Measurements from ENCODE around the gene FAM9C.

The FAM9C gene

GRCh38 chrX:13010546-13010945, 33.9 kb downstream of the FAM9C start:
- Histone ChIP-seq H3K36me3 (ENCODE audit: low read length) (no peaks in the 10 kb centered on the region), H3F3A (ENCODE audit: insufficient read depth) (peaks cover 23% of the 10 kb centered on the region), H3K9me3 (ENCODE audit: insufficient read depth, low read length) (no peaks in the 10 kb centered on the region), H3K4me3 (ENCODE audit: insufficient read depth, low read length, poor library complexity, severe bottlenecking) (no peak overlapping the region), H3K27ac (ENCODE audit: low read depth, low read length) (no peak overlapping the region), H3K79me2 (ENCODE audit: insufficient read depth, low read length) (no peaks in the 10 kb centered on the region), H3K9me2 (replicated peaks; ENCODE audit: insufficient read depth, low read length) (no peaks in the 10 kb centered on the region), H4K20me1 (ENCODE audit: low read depth, low read length) (no peaks in the 10 kb centered on the region), H2AFZ (ENCODE audit: low read depth, low read length, severe bottlenecking) (no peak overlapping the region), H3K4me2 (ENCODE audit: low read depth, low read length, poor library complexity, severe bottlenecking) (no peak overlapping the region), H3K9ac (ENCODE audit: low read length) (no peak overlapping the region), H3K27me3 (ENCODE audit: low read length) (no peaks in the 10 kb centered on the region)
- TF ChIP-seq EZH2phosphoT487 (conservative IDR thresholded peaks at IDR 0.05; ENCODE audit: low read length) (no peak), CTCF (IDR thresholded peaks at IDR 0.05; ENCODE audit: insufficient read depth, low read length, poor library complexity, severe bottlenecking) (no peak)

- no peak overlapping the region for H2AFZ ChIP-seq (ENCODE audit: low read depth, low read length, severe bottlenecking)
- H4K20me1 ChIP-seq (ENCODE audit: low read depth, low read length), result no peaks in the 10 kb centered on the region
- no peak for TF ChIP-seq EZH2phosphoT487 (conservative IDR thresholded peaks at IDR 0.05; ENCODE audit: low read length)
- H3K4me3 ChIP-seq (ENCODE audit: insufficient read depth, low read length, poor library complexity, severe bottlenecking), result no peak overlapping the region
- H3K4me2 ChIP-seq (ENCODE audit: low read depth, low read length, poor library complexity, severe bottlenecking), result no peak overlapping the region
- no peaks in the 10 kb centered on the region for H3K79me2 ChIP-seq (ENCODE audit: insufficient read depth, low read length)
- peaks cover 30% of the 10 kb centered on the region for H3F3A ChIP-seq (ENCODE audit: insufficient read depth)
- H3K27me3 ChIP-seq (ENCODE audit: low read length), result no peaks in the 10 kb centered on the region
- no peaks in the 10 kb centered on the region for H3K36me3 ChIP-seq (ENCODE audit: low read length)
- no peaks in the 10 kb centered on the region for H3K9me3 ChIP-seq (ENCODE audit: insufficient read depth, low read length)
- H3K27ac ChIP-seq (ENCODE audit: low read depth, low read length), result no peak overlapping the region
- H3K9ac ChIP-seq (ENCODE audit: low read length), result no peak overlapping the region
- H3K9me2 ChIP-seq (replicated peaks; ENCODE audit: insufficient read depth, low read length), result no peaks in the 10 kb centered on the region
Measured at GRCh38 chrX:13009844-13010243, 34.6 kb downstream of the FAM9C start.

- Histone ChIP-seq H3K4me2 (ENCODE audit: low read depth, low read length, poor library complexity, severe bottlenecking) (no peak overlapping the region), H3K27ac (ENCODE audit: low read depth, low read length) (no peak overlapping the region), H4K20me1 (ENCODE audit: low read depth, low read length) (no peaks in the 10 kb centered on the region)
Measured at GRCh38 chrX:13009273-13009672, 35.1 kb downstream of the FAM9C start.

More at GRCh38 chrX:13009273-13009672, 35.1 kb downstream of the FAM9C start:
- Histone ChIP-seq H3F3A (ENCODE audit: insufficient read depth) (peaks cover 35% of the 10 kb centered on the region), H2AFZ (ENCODE audit: low read depth, low read length, severe bottlenecking) (no peak overlapping the region), H3K79me2 (ENCODE audit: insufficient read depth, low read length) (no peaks in the 10 kb centered on the region), H3K9ac (ENCODE audit: low read length) (no peak overlapping the region), H3K9me2 (replicated peaks; ENCODE audit: insufficient read depth, low read length) (no peaks in the 10 kb centered on the region), H3K27me3 (ENCODE audit: low read length) (no peaks in the 10 kb centered on the region), H3K36me3 (ENCODE audit: low read length) (no peaks in the 10 kb centered on the region), H3K4me3 (ENCODE audit: insufficient read depth, low read length, poor library complexity, severe bottlenecking) (no peak overlapping the region), H3K9me3 (ENCODE audit: insufficient read depth, low read length) (no peaks in the 10 kb centered on the region)
- TF ChIP-seq CTCF (IDR thresholded peaks at IDR 0.05; ENCODE audit: insufficient read depth, low read length, poor library complexity, severe bottlenecking) (no peak), EZH2phosphoT487 (conservative IDR thresholded peaks at IDR 0.05; ENCODE audit: low read length) (no peak)
